Midbrain (tissue), 1 donor: ENCODE measurements around the gene HES7.
"Not testable (repeated sequence)": the region's sequence is repeated elsewhere in the genome, so short reads cannot be mapped to it uniquely, and the experiment has no call there.

ENCODE experiments used
- DNase-seq: peaks from one replicate; lab custom pipeline; 2025; lab: John Stamatoyannopoulos, UW

HES7 gene

DNA sequence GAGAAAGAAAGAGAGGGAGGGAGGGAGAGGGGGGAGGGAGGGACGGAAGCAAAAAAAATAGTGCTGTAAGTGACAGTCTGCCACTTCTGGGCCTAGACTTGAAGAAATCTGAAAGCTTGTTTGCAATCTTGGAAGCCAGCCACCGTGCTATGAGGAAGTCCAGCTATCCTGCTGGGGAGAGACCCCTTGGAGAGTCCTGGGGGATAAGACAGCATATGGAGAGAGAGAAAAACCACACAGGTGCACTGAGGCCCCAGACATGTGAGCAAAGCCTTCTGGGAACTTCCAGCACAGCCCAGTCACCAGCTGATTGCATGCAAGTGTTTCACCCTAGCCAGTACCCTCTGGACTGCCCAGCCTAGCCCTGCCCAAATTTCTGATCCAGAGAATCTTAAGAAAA is 23.8 kb downstream of the HES7 start:
- no peak for DNase-seq

- no peak for DNase-seq
These were observed 27.4 kb downstream of the HES7 start for GRCh38 chr17:8096541-8096940.

GRCh38 chr17:8095361-8095760 is 28.5 kb downstream of the HES7 start:
- DNase-seq: no peak

DNA sequence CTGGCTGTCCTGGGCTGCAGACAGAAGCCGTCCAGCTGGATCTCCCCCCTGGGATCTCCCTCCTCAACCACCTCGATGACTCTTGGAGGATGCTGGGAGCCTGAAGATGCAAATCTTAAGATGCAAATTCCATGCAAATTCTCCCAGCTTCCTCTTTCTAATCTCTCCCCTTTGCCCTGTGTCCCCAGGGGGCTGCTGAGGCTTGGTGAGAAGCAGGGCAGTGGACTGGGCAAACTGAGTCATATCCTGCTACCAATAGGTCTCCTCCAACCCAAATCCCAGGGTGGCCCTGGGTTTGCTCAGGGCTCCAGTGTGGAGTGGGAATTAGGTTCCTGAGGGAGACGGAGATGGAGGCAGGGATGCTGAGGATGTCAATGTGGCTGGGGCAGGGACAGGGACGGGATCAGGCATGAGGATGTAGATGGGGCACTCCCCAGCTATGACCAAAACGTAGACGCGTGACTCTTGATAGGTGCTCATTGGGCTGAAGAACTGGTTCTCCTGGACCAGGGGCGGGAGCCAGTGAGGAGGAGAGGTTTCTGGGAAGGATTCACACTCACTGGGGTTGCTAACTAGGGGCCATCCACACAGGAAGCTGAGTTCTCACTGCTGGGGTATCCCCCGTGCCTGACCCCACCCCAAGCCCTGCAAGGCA is 32.7 kb downstream of the HES7 start:
- no peak for DNase-seq

GRCh38 chr17:8089728-8090127 is 34.2 kb downstream of the HES7 start:
- DNase-seq: no peak

GRCh38 chr17:8087952-8088230 is 36.0 kb downstream of the HES7 start:
- no peak for DNase-seq

- no peak for DNase-seq
These were observed 36.6 kb downstream of the HES7 start, which contains the start of gene ALOX12B for GRCh38 chr17:8087075-8087951. ALOX12B (minus strand) TSS chr17:8087716; CDS start chr17:8087442, 274 bp downstream.

- DNase-seq: no peak
These were observed 39.7 kb downstream of the HES7 start for GRCh38 chr17:8084250-8084649.

DNA sequence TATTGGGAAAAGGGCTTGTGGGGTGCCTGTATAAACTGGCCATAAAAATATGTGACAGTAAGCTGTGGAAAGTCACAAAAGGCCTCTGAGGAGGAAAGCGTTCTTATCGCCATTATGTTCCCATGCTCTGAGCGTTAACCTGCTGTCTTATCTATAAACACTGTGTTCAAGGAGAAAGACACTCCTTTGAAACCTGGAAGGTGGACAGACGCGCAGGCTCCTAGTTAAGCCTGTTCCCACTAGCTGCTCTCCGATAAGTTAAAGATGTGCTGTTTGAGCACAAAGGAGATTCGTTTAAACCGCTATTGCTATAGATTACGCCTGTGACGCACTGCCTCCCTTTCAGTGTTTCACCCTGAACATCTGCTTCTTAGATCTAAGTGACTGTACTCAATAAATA is 41.6 kb downstream of the HES7 start:
- DNase-seq: no peak

DNA sequence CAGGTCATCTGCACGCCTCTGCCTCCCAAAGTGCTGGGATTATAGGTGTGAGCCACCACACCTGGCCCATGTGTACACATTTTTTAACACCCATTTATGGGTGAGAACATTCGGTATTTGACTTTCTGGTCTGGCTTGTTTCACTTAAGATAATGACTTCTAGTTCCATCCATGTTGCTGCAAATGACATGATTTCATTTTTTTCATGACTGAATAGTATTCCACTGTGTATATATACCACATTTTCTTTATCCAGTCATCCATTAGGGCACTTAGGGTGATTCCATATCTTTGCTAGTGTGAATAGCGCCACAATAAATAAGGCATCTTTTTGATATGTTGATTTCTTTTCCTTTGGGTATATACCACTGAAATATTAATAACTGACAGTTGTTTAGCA is 42.0 kb downstream of the HES7 start:
- no peak for DNase-seq

DNA sequence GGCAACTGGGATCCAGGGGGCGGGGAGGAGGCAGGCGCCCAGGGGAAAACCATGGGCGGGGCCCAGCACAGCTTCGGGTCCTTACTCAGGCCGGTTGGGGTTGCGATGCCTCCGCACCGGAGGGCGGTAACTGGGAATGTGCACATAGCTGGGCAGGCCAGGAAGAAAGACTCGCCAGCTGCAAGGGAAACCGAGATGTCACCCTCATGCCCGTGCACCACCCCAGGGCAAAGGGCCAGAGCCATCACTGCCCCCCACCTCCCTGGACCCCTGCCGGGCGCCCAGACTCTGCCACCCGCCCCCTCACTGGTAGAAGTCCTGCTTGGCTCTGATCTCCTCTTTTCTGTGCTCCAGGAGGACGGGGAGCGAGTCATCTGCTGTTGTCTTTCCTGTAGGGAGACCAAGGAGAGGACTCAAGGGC is 43.1 kb downstream of the HES7 start:
- DNase-seq: no peak

GRCh38 chr17:8080208-8080798 is 43.6 kb downstream of the HES7 start:
- no peak for DNase-seq

DNA sequence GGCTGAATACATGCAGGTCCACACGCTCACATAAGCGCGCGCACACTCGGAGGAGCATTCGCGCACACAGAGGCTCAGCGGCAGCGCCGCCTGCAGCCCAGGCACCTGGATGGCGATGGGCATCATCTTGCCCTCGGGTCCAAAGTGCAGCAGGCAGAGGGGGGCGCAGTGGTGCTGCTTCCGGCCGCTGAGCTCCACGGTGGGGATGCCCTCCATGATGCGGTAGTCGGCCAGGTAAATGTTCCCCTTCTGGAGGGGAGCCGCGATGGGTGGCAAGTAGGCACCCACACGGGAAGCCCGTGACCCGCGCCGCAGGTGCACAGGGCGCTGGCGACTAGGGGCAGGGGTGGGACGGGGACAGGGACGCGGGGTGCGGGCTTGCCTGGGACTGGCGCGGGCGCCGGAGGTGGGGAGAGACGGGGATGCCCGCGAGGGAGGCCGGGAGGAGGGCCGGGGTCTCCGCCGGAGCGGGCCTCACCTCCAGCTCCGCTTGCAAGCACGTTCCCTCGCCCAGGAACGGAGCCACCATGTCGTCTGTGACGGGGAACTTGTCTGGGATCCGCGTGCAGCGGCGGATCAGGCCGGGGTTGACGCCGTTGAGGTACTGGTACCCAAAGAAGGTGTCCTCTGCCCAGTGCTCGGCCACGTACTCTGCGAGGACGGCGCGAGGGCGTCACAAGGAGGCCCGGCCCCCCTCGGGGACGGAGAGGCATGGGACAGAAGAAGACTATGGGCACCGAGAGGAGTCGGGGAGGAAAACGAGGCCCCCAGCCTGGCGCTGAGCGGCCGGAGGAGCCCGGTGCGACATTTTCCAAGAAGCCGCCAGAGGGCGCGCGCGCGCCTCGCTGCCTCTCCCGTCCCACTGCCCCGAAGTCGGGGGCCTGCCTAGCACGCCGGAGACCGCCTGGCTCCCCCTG is 44.4 kb downstream of the HES7 start:
- DNase-seq: peak; percentile 68

DNA sequence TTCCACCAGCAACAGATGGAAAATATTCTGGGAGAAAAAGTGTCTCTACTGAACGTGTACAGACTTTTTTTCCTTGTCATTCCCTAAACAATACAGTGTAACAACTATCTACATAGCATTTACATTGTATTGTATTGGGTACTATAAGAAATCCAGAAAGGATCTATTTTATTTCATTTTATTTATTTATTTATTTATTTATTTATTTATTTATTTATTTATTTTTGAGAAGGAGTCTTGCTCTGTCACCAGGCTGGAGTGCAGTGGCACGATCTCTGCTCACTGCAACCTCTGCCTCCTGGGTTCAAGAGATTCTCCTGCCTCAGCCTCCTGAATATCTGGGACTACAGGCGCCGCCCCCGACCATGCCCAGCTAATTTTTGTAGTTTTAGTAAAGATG is 46.0 kb downstream of the HES7 start:
- DNase-seq: not testable (repeated sequence)

DNA sequence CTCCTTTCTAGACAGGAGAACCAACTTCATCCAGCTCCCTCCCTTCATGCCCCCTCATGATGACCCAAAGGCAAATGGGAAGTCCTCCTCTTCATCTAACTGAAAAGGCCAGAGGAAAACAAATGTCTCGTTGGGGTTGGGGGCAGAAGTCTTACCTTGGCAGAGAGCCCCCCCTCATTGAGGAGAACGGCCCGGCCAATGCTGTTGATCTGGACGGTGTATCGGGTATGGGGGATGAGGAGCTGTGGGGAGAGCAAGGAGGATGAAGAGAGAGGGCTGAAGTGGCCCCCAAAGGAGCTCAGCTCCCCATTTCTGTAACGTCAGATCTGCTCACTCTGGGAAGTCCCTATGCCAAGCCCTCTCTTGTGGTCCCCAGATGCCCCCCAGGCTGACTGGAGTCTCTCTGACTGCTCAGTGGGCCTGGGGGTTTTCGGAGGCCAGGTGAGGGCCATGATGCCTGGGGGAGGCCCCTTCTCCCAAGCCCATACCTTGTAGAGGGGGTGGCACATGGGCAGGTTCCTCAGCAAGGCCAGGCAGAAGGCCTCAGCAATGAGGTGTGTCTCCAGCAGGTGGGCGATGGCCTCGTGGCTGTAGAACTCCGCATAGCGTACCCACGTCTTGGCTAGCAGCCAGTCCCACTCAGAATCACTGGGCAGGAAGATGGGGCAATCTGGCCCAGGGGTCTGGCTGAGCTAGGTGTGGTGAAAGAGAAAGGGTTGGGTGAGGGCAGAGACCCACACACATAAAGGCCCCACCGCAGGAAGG is 47.2 kb downstream of the HES7 start:
- no peak for DNase-seq

DNA sequence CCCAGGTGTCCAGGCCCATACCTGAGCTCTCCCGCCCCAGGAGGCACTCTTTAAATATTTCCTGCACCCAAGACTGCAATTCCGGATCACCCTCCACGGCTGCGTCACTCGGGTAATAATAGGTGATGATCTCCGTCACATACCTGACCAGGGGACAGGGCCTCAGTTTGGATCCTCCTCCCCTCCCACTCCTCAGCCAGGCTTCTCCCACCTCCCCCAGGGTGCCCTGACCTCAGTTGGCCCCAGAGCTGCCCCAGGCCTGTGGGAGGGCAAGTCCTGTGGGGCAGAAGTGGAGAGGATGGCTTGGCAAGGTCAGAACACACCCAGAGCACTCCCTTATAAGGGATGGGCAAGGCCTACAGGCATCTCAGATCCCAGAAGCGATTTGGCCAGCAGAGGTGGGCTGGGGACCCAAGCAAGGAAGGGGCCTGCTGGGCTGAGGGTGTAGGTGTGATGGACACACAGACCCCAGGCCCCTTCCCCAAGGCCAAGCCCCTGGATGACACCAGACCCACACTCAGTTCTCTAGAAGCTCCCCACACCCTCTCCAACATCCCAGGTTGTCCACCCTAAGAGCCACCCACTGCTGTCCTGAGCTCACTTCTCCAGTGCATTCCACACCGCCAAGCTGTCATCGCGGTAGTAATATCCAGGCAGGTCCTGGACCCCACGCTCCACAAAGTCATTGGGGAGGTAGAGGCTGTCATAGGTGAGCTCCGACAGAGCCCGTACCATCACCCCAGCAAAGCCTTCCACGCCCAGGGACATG is 48.1 kb downstream of the HES7 start:
- no peak for DNase-seq

GRCh38 chr17:8075081-8075480 is 48.8 kb downstream of the HES7 start:
- no peak for DNase-seq

DNA sequence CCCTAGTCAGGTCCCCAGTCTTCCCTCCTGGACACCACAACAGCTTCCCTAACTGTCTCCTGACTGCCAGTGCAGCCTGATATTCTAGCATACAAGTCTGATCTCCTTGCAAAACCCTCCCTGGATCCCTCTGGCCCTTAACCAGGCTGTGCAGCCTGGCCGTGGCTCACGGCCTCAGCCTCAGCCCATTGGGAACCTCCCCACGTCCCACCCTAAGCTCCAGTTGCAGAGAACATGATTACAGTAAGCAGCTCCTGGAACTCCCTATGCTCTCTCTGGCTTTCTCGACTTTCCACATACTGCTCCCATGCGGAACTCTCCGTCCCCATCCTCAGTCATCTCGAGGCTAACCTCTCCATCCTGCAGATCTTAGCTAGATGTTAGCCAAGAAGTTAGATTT is 49.4 kb downstream of the HES7 start:
- no peak for DNase-seq

- peak; percentile 35 for DNase-seq
These were observed 50.0 kb downstream of the HES7 start for GRCh38 chr17:8073627-8074484.
